Esophagus (tissue), 2 donors: Measurements from ENCODE around the gene NFATC3. TPM values are rescaled to one million over a fixed set of nuclear protein-coding genes. Genes with fewer than 3 reads are reported as not detected.
A peak's percentile ranks its signal among the peaks of the same experiment; 100 is the strongest.

Source experiments
- H3K27ac ChIP-seq, 2 donors: one replicate each; pipeline ENCODE4 v1.5.1; 2013; ENCODE audit warnings: low read depth in 2 of 2, mild to moderate bottlenecking in 2 of 2, inconsistent platforms in 1 of 2, low read length in 1 of 2, moderate library complexity in 1 of 2
- H3K27me3 ChIP-seq, 2 donors: one replicate each; pipeline ENCODE4 v1.6.1; 2013; ENCODE audit warnings: low read length in 2 of 2, control low read depth in 1 of 2, mild to moderate bottlenecking in 1 of 2; ENCODE audit not compliant: insufficient read depth in 2 of 2, control insufficient read depth in 1 of 2
- H3K36me3 ChIP-seq, 2 donors: one replicate each; pipeline ENCODE4 v1.6.1; 2013; ENCODE audit warnings: low read length in 1 of 2; ENCODE audit not compliant: control insufficient read depth in 2 of 2, insufficient read depth in 2 of 2
- H3K4me1 ChIP-seq, 2 donors: one replicate each; pipeline ENCODE4 v1.6.1; 2013; ENCODE audit warnings: low read length in 1 of 2; ENCODE audit not compliant: control insufficient read depth in 2 of 2, insufficient read depth in 2 of 2
- H3K4me3 ChIP-seq, 2 donors: one replicate each; pipeline ENCODE4 v1.5.1; 2013; ENCODE audit warnings: low read length in 2 of 2, mild to moderate bottlenecking in 2 of 2, low read depth in 1 of 2, moderate library complexity in 1 of 2
- H3K9me3 ChIP-seq, 2 donors: one replicate each; pipeline ENCODE4 v1.6.1; 2013; ENCODE audit warnings: mild to moderate bottlenecking in 2 of 2, low read depth in 1 of 2, low read length in 1 of 2, moderate library complexity in 1 of 2; ENCODE audit not compliant: control insufficient read depth in 2 of 2, insufficient read depth in 1 of 2
- WGBS, 2 donors: extraction: QIAGEN DNeasy Blood & Tissue Kit; methylation state at CpG; one replicate each; pipeline ENCODE4 v1.1.7; 2013; 5-methylcytosine and 5-hydroxymethylcytosine counted together
- polyA plus RNA-seq, 2 donors: library from polyadenylated mRNA; stranded (reverse); fragments of 200-250 nt; gene quantifications; one replicate each; pipeline ENCODE4 v1.2.3, GENCODE V29; 2013
- donor health status: healthy with polysubstance abuse.
- donor health status: Bipolar disorder and iron deficiency.

Gene NFATC3
- polyA plus RNA-seq = 1 to 10 TPM; 4.0 to 5.5 TPM

DNA sequence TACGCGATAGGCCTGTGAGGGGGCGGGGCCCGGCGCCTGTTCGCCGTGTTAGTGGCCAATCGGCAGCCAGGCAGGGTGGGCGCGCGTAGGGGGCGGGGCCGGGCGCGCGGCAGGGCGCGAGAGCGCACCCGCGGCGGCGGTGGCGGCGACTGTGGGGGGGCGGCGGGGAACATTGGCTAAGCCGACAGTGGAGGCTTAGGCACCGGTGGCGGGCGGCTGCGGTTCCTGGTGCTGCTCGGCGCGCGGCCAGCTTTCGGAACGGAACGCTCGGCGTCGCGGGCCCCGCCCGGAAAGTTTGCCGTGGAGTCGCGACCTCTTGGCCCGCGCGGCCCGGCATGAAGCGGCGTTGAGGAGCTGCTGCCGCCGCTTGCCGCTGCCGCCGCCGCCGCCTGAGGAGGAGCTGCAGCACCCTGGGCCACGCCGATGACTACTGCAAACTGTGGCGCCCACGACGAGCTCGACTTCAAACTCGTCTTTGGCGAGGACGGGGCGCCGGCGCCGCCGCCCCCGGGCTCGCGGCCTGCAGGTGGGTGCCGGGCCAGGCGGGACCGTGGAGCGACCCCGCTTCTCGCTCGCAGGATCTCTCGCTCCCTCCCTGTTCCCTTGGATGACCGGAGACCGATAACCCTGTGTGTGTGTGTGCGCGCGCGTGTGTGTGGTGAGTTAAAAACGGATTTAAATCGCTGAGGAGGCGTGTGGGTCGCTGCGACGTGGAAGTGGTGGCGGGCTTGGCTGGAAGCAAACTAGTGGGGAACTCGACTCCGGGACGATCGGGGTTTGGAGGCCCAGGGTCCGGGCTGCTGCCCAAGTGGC is at the start of gene NFATC3:
TSS of gene NFATC3 (plus strand) at position 112 of the 813 bp plus-strand sequence. CDS start at position 424, 312 bp downstream.
- peak within 1 kb of the TSS; percentile 63 to 71 for H3K4me3 ChIP-seq
- no peaks in the 10 kb centered on the region for H3K9me3 ChIP-seq
- no peaks in the 10 kb centered on the region for H3K36me3 ChIP-seq
- no peaks in the 10 kb centered on the region for H3K27me3 ChIP-seq
- peak within 1 kb of the TSS; percentile 94 to 98 for H3K27ac ChIP-seq
- WGBS, 2 donors = 1% methylated on average over 84 to 104 of the region's 104 CpGs
- H3K4me1 ChIP-seq = peaks cover 0 to 7% of the 10 kb centered on the region in 2 donors

DNA sequence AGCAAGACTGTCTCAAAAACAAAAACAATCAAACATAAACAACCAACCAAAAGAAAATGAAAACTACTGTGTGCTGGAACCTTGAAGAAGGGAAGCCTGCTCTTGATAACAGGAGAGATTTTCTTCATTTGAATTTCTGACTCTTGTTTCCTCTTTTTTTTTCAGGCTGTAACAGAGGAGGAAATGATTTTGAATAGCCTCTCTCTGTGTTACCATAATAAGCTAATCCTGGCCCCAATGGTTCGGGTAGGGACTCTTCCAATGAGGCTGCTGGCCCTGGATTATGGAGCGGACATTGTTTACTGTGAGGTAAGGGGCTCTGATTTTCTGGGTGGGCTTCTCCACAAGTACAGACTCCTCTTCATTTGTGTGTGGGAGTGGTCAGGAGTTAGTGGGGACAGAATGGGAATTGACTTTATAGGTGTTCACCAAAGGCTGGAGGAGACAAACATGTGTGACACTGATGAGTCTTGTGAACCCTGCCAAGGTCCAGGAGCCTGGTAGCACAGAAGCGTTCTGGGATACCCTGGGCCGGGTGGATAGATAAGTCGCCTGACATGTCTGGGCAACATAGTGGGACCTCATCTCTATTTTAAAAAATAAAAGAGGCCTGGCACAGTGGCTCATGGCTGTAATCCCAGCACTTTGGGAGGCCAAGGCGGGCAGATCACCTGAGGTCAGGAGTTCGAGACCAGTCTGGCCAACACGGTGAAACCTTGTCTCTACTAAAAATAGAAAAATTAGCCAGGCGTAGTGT is 47.2 kb upstream of the NFATC3 start:
- Histone ChIP-seq H3K36me3 (no peaks in the 10 kb centered on the region), H3K4me1 (no peaks in the 10 kb centered on the region), H3K27me3 (no peaks in the 10 kb centered on the region), H3K9me3 (no peaks in the 10 kb centered on the region), H3K27ac (no peak overlapping the region), H3K4me3 (no peak overlapping the region)
- 86 to 89% methylated on average over 9 of the region's 9 CpGs for WGBS, 2 donors

GRCh38 chr16:68040506-68041288 is 44.5 kb upstream of the NFATC3 start:
- Histone ChIP-seq H3K27me3 (no peaks in the 10 kb centered on the region), H3K4me3 (no peak overlapping the region), H3K9me3 (no peaks in the 10 kb centered on the region), H3K36me3 (no peaks in the 10 kb centered on the region), H3K27ac (no peak overlapping the region), H3K4me1 (no peaks in the 10 kb centered on the region)
- WGBS, 2 donors = 64 to 67% methylated on average over 14 of the region's 14 CpGs

GRCh38 chr16:68041783-68042182 is 43.4 kb upstream of the NFATC3 start:
- H3K27me3 ChIP-seq = no peaks in the 10 kb centered on the region
- no peak overlapping the region for H3K4me3 ChIP-seq
- no peak overlapping the region for H3K27ac ChIP-seq
- H3K4me1 ChIP-seq = no peaks in the 10 kb centered on the region
- H3K36me3 ChIP-seq = no peaks in the 10 kb centered on the region
- 86 to 91% methylated on average over 2 of the region's 2 CpGs for WGBS, 2 donors
- H3K9me3 ChIP-seq = no peaks in the 10 kb centered on the region

GRCh38 chr16:68046106-68046505 is 39.1 kb upstream of the NFATC3 start:
- Histone ChIP-seq H3K4me1 (no peaks in the 10 kb centered on the region), H3K27ac (no peak overlapping the region), H3K9me3 (no peaks in the 10 kb centered on the region), H3K36me3 (peaks cover 4 to 8% of the 10 kb centered on the region in 2 donors), H3K27me3 (no peaks in the 10 kb centered on the region), H3K4me3 (no peak overlapping the region)
- WGBS, 2 donors = 84 to 90% methylated on average over 7 of the region's 7 CpGs

DNA sequence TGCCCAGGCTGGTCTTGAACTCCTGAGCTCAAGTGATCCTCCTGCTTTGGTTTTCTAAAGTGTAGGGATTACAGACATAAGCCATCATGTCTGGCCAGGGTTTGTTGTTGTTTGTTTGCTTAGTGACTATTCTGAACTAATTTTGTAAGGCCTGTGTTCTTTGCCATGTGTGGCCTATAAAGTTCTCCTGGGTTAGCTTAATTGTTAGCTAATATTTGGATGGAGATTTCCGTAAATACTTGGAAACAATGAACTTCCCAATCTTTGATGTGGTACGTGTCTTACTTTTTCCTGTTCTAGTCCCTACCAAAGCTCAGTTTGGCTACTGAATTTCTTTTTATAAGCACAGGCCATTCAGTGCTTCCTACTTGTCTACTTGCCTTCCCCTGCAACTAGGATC is 37.2 kb upstream of the NFATC3 start:
- no peaks in the 10 kb centered on the region for H3K9me3 ChIP-seq
- H3K4me3 ChIP-seq = no peak overlapping the region
- H3K4me1 ChIP-seq = no peaks in the 10 kb centered on the region
- no peaks in the 10 kb centered on the region for H3K27me3 ChIP-seq
- no peak overlapping the region for H3K27ac ChIP-seq
- WGBS, 2 donors = 88 to 89% methylated on average over 2 of the region's 2 CpGs
- peaks cover 8% of the 10 kb centered on the region in 2 donors for H3K36me3 ChIP-seq

DNA sequence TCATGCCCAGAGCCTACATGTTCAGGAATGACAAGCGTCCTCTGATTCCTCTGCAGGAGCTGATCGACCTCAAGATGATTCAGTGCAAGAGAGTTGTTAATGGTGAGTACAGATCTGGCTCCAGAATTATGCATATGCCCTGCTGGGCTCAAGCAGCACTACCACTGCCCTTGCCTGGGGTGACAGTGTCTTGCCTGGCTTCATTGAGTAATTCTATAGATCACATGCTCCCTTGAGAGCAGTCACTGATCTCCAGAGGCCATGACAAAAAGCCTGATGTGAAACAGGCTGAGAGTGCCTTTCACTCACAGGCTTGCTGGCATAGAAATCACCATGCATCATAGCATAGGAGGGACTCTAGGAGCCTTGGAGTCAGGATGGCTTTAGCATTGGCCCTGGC is 35.7 kb upstream of the NFATC3 start:
- Histone ChIP-seq H3K27me3 (no peaks in the 10 kb centered on the region), H3K27ac (no peak overlapping the region), H3K4me3 (no peak overlapping the region), H3K36me3 (peaks cover 8 to 12% of the 10 kb centered on the region in 2 donors), H3K4me1 (no peaks in the 10 kb centered on the region), H3K9me3 (no peaks in the 10 kb centered on the region)
- WGBS, 2 donors = 92 to 98% methylated on average over 2 of the region's 2 CpGs

- Histone ChIP-seq H3K4me1 (no peaks in the 10 kb centered on the region), H3K27ac (no peak overlapping the region), H3K27me3 (no peaks in the 10 kb centered on the region), H3K4me3 (no peak overlapping the region), H3K36me3 (peaks cover 3 to 8% of the 10 kb centered on the region in 2 donors), H3K9me3 (no peaks in the 10 kb centered on the region)
- WGBS, 2 donors = 89 to 95% methylated on average over 3 of the region's 3 CpGs
Observed at GRCh38 chr16:68055395-68055794, 29.8 kb upstream of the NFATC3 start.

DNA sequence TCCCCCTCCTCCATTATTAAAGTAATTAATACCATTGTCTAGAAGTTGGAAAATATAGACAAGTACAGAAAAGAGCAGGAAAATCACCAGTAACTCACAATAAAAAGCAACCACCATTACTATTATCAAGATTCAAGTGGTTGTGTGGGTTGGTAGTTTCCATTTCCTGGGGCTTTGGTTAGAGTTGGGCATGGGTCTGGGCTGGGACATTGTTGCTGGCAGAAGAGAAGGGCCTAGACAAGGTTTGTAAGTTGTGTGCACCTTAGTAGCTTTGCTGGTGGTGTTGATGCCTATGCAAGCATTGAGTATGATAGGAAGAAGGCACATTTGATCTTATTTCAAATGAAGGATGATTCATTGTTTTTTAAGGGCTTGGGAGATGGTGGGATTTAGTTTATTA is 25.4 kb upstream of the NFATC3 start:
- H3K36me3 ChIP-seq = peaks cover 0 to 3% of the 10 kb centered on the region in 2 donors
- H3K27ac ChIP-seq = no peak overlapping the region
- H3K4me3 ChIP-seq = no peak overlapping the region
- no peaks in the 10 kb centered on the region for H3K4me1 ChIP-seq
- H3K9me3 ChIP-seq = no peaks in the 10 kb centered on the region
- no peaks in the 10 kb centered on the region for H3K27me3 ChIP-seq
